ENCODE measurements around the gene PHTF2. TPM values are rescaled to one million over a fixed set of nuclear protein-coding genes. Genes with fewer than 3 reads are reported as not detected.

PHTF2 gene
- total RNA-seq, 1 experiment from 2014 or later, result 52.0 TPM

DNA sequence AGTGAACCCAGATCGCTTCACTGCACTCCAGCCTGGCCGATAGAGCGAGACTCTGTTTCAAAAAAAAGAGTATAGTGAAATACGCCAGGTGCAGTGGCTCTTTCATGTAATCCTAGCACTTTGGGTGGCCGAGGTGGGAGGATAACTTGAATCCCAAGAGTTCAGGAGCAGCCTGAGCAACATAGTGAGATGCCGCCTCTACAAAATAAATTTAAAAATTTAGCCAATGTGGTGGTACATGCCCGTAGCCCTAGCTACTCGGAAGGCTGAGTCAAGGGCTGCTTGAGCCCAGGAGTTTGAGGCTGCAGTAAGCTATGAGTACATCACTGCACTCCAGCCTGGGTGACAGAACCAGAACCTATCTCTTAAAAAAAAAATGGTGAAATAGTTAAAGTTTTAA is 28.3 kb upstream of the PHTF2 start:
- BruUV-seq (replicated peaks), result no TSS peak
- H3K36me3 ChIP-seq (ENCODE audit: low read depth), result no peaks in the 10 kb centered on the region
- CTCF ChIA-PET, result no interaction called here
- intact Hi-C loops (cut with micrococcal nuclease; ENCODE audit: unreplicated experiment), result no loop called here
- no peaks in the 10 kb centered on the region for H3K79me2 ChIP-seq (ENCODE audit: low read depth)
- no peak for TF ChIP-seq EZH2 (IDR thresholded peaks at IDR 0.05; ENCODE audit: low read depth)
- TF ChIP-seq CTCF (conservative IDR thresholded peaks at IDR 0.05), result no peak
- no peak overlapping the region for H3K4me3 ChIP-seq
- H4K20me1 ChIP-seq (ENCODE audit: insufficient read depth), result no peaks in the 10 kb centered on the region
- no peaks in the 10 kb centered on the region for H3K9me3 ChIP-seq (ENCODE audit: insufficient read depth, low read depth)
- no peak overlapping the region for H3K27ac ChIP-seq
- POLR2A ChIA-PET (ENCODE audit: unreplicated experiment), result no interaction called here
- H3K9me2 ChIP-seq (ENCODE audit: insufficient read depth), result no peaks in the 10 kb centered on the region
- no peaks in the 10 kb centered on the region for H3K27me3 ChIP-seq (ENCODE audit: insufficient read depth, low read depth)
- DNase-seq, result no peak
- H3K4me2 ChIP-seq, result no peak overlapping the region
- H3K4me1 ChIP-seq (replicated peaks; ENCODE audit: insufficient read depth), result no peaks in the 10 kb centered on the region
- peaks cover 10% of the 10 kb centered on the region for H3F3A ChIP-seq (ENCODE audit: insufficient read depth, low read depth)
- H2AFZ ChIP-seq, result no peak overlapping the region

- H3K36me3 ChIP-seq (ENCODE audit: low read depth), result peaks cover 6% of the 10 kb centered on the region; the same call in 1 of the 2 replicates
- no TSS peak for BruUV-seq (replicated peaks)
- no peak overlapping the region for H2AFZ ChIP-seq
- TF ChIP-seq EZH2 (IDR thresholded peaks at IDR 0.05; ENCODE audit: low read depth), result no peak
- no peak for TF ChIP-seq CTCF (conservative IDR thresholded peaks at IDR 0.05)
- no peak overlapping the region for H3K4me2 ChIP-seq
- no peak overlapping the region for H3K4me3 ChIP-seq
- intact Hi-C loops (cut with micrococcal nuclease; ENCODE audit: unreplicated experiment), result no loop called here
- no peak overlapping the region for H3K27ac ChIP-seq
- DNase-seq, result no peak
- no peaks in the 10 kb centered on the region for H3K27me3 ChIP-seq (ENCODE audit: insufficient read depth, low read depth)
- peaks cover 6% of the 10 kb centered on the region for H3F3A ChIP-seq (ENCODE audit: insufficient read depth, low read depth)
- ChIA-PET CTCF (no interaction called here), POLR2A (ENCODE audit: unreplicated experiment) (no interaction called here)
- H3K79me2 ChIP-seq (ENCODE audit: low read depth), result no peaks in the 10 kb centered on the region
- no peaks in the 10 kb centered on the region for H3K4me1 ChIP-seq (replicated peaks; ENCODE audit: insufficient read depth)
- no peaks in the 10 kb centered on the region for H3K9me3 ChIP-seq (ENCODE audit: insufficient read depth, low read depth)
- no peaks in the 10 kb centered on the region for H3K9me2 ChIP-seq (ENCODE audit: insufficient read depth)
- no peaks in the 10 kb centered on the region for H4K20me1 ChIP-seq (ENCODE audit: insufficient read depth)
These were observed 26.7 kb upstream of the PHTF2 start for GRCh38 chr7:77771901-77772300.

DNA sequence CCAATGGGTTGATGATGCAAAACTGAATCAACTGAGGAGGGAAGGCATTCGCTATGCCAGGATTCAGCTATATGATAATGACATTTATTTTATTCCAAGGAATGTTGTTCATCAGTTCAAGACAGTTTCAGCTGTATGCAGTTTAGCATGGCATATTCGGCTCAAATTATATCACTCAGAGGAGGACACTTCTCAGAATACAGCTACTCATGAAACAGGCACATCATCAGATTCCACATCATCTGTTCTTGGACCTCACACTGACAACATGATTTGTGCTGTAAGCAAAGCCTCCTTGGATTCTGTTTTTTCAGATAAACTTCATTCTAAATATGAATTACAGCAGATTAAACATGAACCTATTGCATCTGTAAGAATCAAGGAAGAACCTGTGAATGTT is 20.0 kb upstream of the PHTF2 start:
- Histone ChIP-seq H2AFZ (no peak overlapping the region), H3K27me3 (ENCODE audit: insufficient read depth, low read depth) (no peaks in the 10 kb centered on the region), H3K36me3 (ENCODE audit: low read depth) (peaks cover 12% of the 10 kb centered on the region; the same call in 1 of the 2 replicates), H3K4me2 (no peak overlapping the region), H3K27ac (no peak overlapping the region), H3K4me1 (replicated peaks; ENCODE audit: insufficient read depth) (no peaks in the 10 kb centered on the region), H3K79me2 (ENCODE audit: low read depth) (no peaks in the 10 kb centered on the region), H4K20me1 (ENCODE audit: insufficient read depth) (peaks cover 3% of the 10 kb centered on the region; the same call in 1 of the 2 replicates), H3K9me2 (ENCODE audit: insufficient read depth) (no peaks in the 10 kb centered on the region), H3K4me3 (no peak overlapping the region), H3K9me3 (ENCODE audit: insufficient read depth, low read depth) (no peaks in the 10 kb centered on the region), H3F3A (ENCODE audit: insufficient read depth, low read depth) (no peaks in the 10 kb centered on the region; the same call in none of the 2 replicates)
- BruUV-seq (replicated peaks), result no TSS peak
- CTCF ChIA-PET, result no interaction called here
- intact Hi-C loops (cut with micrococcal nuclease; ENCODE audit: unreplicated experiment), result no loop called here
- TF ChIP-seq EZH2 (IDR thresholded peaks at IDR 0.05; ENCODE audit: low read depth) (no peak), CTCF (conservative IDR thresholded peaks at IDR 0.05) (no peak)
- POLR2A ChIA-PET (ENCODE audit: unreplicated experiment), result interaction anchor here (0.6 kb wide), 1 partner anchor 18 kb away, joined by 4 read pairs; no protein-coding TSS in a partner anchor
- DNase-seq, result no peak

All from PC-9 (cell line).